ENCODE results near the gene RPRD1A.
"Not testable (repeated sequence)": the region's sequence is repeated elsewhere in the genome, so short reads cannot be mapped to it uniquely, and the experiment has no call there.

Gene RPRD1A, protein sequence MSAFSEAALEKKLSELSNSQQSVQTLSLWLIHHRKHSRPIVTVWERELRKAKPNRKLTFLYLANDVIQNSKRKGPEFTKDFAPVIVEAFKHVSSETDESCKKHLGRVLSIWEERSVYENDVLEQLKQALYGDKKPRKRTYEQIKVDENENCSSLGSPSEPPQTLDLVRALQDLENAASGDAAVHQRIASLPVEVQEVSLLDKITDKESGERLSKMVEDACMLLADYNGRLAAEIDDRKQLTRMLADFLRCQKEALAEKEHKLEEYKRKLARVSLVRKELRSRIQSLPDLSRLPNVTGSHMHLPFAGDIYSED

DNA sequence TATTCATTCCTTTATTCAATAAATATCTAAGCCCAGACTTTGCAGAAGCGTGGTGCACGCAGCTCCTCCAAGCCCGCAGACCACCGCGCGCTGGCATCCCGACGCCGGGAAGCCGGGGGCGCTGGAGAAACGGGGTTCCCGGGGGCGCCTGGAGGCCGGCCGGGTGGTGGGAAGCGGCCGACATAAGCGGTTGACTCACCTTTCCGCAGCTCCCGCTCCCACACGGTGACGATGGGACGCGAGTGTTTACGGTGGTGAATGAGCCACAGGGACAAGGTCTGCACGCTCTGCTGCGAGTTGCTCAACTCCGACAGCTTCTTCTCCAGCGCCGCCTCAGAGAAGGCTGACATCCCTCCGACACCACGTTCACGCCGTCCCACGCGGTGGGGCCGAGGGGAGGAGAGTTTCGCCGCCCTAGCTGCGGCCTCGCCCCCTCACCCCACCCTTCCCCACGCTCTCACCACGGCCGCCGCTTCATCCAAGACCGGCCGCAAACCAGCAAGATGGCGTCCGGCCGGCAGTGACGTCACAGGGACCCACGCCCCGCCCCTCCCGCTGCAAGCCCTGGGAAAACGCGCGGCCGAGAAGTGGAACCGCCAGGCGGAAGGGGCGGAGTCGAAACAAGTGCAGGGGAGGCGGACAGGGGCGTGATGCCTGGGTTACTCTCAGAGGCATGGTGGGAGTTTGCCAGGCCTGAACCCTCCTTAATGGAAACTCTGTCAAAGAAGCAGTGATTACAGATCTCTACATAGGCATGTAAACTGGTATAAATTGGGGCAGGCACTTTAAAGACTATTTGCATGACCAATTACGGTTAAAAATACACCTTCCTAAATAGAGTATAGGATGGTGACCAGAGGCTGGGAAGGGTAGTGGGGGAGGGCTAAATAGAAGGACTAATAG, at the start of gene RPRD1A:
TSS of gene RPRD1A (minus strand) at position 505 of the 903 bp plus-strand sequence. CDS start at position 350, 155 bp downstream.
- DNase-seq (ENCODE audit: low read depth, low spot score): peak; percentile 90

DNA sequence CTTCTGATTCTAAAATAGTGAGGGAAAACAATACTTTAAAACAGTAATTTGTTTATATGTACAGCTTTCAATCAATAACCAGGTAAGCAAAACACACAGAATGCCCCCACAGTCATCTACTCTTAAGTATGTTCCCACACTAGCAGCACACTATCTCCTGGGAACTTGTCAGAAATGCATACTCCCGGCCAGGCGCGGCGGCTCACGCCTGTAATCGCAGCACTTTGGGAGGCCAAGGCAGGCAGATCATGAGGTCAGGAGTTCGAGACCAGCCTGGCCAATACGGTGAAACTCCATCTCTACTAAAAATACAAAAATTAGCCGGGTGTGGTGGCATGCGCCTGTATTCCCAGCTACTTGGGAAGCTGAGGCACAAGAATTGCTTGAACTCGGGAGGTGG, 49.4 kb upstream of the RPRD1A start:
- DNase-seq (ENCODE audit: low read depth, low spot score): not testable (repeated sequence)

DNA sequence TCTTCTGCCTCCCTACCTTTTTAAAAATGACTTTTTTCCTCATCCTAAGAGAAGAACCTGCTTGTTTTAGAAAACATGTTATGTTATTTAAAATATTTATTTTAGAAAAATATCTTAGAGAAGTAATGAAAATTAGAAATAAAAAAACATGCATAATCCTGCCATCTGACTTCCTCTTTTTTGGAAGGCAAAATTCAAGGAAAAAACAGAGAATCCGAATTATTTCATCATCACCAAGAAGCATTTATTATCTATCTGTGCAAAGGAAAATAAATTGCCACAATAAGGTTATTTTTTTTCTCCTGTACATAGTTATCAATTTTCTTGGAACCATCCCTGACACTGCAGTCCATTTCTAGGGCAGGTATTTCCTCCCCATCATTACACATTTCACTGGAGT, 47.4 kb upstream of the RPRD1A start:
- DNase-seq (ENCODE audit: low read depth, low spot score): no peak

DNA sequence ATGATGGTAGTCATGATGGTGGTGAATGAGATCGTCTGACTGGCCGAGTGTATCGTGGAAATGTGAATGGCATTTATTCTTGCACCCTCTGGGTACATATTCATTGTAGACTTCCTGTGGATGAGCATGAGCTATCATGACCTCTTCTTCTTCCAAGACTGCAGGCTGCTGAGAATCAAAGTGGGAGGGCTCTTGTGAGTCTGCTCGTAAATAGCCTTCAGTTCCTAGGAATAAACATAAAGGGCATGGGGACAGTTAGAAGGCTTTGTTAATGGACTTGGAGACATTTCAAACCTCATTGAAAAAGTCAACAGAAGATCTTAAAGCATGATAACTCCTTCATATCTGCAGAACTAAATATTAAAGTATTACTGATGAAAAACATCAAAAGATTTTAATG, 46.9 kb upstream of the RPRD1A start:
- DNase-seq (ENCODE audit: low read depth, low spot score): no peak

DNA sequence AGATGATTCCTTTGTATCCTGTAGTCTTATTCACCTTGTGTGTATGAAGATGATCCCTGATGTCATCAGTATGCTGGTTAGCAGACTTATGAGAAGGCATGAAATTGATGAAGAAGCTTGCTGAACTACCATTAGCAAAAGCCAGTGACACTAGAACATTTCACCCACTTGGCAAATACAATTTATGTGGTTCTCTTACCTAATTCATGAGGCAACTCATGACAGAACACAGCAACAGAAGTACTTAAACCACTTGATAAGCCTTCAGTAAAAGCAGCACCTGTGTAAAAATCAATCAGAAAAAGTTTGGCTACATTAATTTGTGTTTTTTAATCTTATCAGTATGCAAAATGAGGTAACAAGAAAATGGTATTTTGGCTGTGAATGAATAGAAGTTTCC, 44.9 kb upstream of the RPRD1A start:
- no peak for DNase-seq (ENCODE audit: low read depth, low spot score)

DNA sequence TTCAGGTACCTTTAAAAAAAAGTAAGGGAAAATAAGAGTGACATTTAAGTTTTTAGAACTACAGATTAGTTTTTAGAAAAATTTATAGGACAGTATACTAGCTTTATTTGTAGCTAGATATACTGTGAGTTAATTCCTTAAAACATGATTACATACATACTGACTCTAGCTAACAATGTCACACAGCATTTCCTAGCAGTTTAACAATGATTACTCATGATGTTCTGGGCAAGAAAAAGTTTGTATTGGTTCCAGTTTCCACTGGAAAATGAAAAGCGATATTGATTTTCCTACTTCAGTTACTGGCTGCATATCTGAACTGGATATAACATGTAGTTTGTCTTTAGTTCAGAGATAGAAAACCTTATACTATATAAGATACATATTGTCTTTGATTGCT, 42.4 kb upstream of the RPRD1A start:
- DNase-seq (ENCODE audit: low read depth, low spot score): no peak

DNA sequence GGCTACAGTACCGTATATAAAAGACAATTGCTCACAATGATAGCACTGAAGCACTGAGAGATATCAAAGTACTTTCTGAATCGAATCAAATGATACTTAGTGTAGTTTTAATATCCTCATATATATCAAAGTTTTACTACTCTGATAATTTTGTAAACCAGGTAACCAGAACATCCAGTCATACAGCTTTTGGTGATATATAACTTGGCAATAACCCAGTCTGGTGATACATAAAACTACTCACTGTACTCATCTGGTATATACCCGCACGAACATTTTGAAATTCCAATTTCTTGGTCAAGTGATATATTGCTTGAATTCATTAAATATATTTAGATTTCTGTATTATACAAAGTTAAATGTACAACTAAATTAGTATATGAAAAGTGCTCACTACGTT, 41.2 kb upstream of the RPRD1A start:
- no peak for DNase-seq (ENCODE audit: low read depth, low spot score)

DNA sequence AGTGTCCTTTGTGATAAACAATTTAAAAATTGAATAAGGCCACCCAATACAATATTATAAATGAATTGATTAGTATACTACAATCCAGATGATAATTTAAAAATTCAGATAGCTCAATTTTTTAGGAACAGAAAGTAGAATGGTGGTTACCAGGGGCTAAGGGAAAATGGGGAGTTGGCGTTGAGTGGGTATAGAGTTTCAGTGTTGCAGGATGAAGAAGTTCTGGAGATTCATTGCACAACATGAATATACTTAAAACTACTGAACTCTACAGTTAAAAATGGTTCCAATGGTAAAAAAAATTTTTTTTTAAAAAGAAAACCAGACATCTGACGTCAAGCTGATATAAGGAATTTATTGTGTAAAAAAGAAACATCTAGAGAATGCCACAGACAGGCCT, 40.8 kb upstream of the RPRD1A start:
- DNase-seq (ENCODE audit: low read depth, low spot score): no peak

DNA sequence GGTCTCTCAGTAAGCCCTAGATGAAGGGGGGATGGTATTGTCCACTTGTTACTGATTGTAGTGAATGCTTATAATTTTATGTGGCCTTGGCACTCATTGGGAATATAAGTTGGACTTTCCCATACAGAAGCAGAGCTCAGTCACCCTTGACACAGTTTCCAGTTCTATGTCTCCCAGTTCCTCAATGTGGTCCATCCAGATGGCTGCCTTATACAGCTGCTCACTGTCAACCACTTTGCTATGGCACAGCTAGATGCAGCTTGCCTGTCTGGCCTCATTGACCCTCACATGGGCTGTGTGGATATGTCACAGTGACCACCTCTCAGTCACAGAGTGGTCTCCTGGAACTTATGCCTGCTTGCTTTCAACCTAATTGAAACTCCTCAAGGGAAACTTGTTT, 40.1 kb upstream of the RPRD1A start:
- DNase-seq (ENCODE audit: low read depth, low spot score): no peak

DNA sequence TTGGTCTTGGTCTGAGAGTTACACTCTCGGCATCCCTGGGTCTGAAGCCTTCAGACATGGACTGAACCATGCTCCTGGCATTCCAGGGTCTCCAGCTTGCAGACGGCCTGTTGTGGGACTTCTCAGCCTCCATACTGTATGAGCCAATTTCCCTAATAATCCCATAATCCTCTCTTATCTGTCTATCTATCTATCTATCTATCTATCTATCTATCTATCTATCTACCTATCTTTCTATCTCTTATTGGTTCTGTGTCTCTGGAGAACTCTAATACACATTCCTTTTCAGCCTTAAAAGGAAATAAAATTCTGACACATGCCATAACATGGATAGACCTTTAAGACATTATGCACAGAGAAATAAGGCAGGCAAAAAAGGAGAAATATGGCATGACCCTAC, 37.4 kb upstream of the RPRD1A start:
- no peak for DNase-seq (ENCODE audit: low read depth, low spot score)

DNA sequence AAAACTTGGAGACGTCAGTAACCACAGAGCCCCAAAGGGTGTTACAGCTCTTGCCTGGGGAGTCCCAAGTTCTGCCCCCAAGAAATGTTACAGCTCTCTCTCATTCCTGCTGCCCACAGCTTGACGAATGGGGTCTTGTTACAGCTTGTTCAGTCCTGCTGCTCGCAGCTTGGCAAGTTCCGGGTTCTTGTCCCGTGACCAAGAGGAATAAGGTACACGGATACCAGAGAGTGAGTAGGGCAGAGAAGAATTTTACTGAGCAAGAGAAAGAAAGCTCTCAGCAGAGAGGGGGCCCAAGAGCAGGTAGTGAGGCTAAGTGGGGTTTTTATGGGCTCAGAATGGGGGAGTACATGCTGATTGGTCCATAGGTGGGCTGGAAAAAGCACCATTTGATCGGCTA, 34.6 kb upstream of the RPRD1A start:
- DNase-seq (ENCODE audit: low read depth, low spot score): no peak

DNA sequence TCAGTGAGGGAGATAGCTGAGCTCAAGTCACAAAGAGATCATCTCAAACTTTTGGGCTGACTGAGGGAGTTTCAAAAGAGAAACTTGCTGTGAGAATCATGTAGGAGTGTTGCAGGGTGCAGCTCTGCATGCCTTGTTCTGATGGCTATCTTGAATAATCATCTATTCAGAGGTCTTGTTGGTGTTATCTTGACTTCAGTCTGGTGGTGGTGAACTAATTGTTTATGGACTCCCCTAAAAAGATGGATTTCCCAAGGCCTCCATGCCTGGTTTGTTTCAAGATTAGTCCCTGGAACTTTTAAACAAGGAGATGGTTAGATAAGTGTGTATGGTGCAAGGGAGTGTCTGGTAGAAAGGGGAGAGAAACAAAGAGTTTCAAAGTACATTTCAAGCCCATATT, 32.0 kb upstream of the RPRD1A start:
- no peak for DNase-seq (ENCODE audit: low read depth, low spot score)

DNA sequence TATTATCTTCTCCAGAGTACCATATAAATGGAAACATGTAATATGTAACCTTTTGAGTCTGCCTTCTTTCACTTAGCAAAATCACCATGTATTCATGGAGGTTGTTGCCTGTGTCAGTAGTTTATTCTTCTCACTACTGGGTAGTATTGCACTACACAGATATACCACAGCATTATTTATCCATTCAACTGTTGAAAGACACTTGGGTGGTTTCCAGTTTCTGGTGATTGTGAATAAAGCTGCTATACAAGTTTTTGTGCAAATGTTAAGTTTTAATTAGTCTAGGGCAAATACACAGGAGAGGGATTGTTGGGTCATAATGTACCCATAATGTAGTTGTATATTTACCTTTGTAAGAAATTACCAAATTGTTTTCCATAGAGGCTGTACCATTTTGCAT, 29.6 kb upstream of the RPRD1A start:
- no peak for DNase-seq (ENCODE audit: low read depth, low spot score)

DNA sequence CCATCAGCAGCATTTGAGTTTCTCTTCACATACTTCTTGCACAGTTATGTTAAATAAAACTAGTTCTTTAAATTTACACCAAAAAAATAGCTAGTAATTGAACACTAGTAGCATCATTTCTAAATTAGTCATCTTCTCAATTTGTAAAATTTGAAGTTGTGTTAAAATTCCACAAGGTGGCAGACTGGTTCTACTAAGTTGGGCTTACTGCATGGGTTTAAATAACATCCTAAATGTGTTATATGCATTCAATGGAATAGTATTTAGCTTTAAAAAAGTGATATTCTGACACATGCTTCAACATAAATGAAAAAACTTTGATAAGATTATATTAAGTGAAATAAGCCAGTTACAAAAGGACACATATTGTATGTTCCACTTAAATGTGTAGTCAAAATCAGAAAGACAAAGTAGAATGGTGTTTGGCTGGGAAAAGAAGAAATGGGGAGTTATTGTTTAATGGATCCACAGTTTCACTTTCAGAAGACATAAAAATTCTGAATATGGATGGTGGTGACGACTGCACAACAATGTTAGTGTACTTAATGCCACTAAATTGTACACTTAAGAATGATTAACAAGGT, 28.7 kb upstream of the RPRD1A start:
- no peak for DNase-seq (ENCODE audit: low read depth, low spot score)

DNA sequence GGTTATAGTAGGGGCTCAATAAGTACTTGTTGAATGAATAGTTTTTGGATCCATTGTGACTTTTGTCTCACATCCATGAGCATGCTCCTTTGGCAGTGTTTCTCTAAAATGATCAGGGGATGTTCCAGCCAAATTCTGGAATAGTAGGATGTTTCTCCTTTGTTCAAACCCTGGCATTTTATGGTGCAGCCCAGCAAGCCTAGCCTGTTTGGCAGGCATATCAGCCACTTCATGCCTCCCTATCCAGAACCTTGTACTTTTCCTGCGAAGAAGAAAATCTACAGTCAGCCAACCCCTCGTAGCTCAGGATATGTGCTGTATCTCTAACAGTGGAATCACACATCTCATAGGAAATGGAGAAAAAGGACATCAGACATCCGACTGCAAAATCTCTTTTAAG, 27.1 kb upstream of the RPRD1A start:
- DNase-seq (ENCODE audit: low read depth, low spot score): no peak

DNA sequence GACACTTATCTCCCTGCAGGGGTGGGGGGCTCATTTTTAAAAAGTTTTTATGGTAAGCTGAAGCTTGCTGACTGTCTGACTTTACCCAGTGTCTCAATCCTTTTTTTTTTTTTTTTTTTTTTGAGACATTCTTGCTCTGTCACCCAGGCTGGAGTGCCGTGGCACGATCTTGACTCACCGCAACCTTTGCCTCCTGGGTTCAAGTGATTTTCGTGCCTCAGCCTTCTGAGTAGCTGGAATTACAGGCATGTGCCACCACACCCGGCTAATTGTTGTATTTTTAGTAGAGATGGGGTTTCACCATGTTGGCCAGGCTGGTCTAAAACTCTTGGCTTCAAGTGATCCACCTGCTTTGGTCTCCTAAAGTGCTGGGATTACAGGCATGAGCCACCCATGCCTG, 24.8 kb upstream of the RPRD1A start:
- DNase-seq (ENCODE audit: low read depth, low spot score): not testable (repeated sequence)

DNA sequence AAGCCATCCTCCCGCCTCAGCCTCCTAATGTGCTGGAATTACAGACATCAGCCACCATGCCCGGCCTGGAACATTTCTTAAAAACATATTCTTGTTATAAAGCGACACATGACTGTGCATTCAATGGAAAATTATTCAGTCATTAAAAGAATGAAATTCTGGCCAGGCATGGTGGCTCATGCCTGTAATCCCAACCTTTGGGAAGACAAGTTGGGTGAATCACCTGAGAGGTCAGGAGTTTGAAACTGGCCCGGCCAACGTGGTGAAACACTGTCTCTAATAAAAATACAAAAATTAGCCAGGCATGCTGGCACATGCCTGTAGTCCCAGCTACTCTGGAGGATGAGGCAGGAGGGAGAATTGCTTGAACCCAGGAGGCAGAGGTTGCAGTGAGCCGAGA, 21.6 kb upstream of the RPRD1A start:
- no peak for DNase-seq (ENCODE audit: low read depth, low spot score)

DNA sequence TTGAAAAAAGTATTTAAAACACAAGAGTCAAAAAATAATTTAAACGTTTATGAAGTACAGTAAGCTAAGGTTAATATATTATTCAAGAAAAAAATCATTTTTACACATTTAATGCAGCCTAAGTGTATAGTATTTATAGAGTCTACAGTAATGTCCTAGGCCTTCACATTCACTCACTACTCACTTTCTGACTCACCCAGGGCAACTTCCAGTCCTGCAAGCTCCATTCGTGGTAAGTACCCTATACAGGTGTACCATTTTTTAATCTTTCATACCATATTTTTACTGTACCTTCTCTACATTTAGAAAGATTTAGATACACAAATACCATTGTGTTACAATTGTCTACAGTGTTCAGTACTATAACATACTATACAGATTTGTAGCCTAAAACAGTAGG, 20.9 kb upstream of the RPRD1A start:
- no peak for DNase-seq (ENCODE audit: low read depth, low spot score)

DNA sequence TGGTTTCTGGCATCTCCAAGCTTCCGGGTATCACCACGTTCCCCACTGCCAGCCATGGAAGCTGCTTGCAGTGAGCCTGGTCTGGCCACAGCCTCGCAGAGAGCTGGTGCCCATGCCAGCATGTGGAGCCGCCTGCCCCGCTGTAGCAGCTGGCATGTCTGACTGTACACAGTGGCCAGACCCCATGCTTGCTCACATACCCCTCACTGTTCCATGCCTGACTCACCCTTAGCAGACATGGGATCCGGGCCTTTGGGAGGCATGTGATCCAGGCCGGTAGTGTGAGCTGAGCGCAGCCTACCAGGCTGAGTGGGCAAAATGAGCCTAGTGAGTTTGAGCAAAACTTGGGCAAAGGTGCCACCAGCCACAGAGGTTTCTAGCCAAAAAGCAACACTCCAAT, 18.8 kb upstream of the RPRD1A start:
- DNase-seq (ENCODE audit: low read depth, low spot score): no peak

DNA sequence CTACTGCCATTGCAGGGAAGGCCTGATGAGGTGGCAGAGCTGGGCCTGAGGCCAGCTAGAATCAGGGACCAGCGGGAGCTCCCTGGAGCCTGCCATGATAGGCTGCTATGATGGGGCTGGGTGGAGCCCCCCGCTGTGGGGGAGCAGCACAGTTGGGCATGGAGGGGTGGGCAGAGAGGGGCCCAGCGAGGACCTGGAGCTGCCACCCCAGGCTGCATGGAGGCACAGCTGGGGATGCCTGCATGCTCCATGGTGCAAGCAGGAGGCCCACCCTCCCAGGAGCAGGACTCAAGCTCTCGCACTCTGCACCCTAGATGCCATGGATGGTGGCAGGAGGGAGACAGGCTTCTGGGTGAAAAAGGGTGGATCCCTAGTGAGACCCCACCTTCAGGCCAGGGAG, 17.8 kb upstream of the RPRD1A start:
- no peak for DNase-seq (ENCODE audit: low read depth, low spot score)

DNA sequence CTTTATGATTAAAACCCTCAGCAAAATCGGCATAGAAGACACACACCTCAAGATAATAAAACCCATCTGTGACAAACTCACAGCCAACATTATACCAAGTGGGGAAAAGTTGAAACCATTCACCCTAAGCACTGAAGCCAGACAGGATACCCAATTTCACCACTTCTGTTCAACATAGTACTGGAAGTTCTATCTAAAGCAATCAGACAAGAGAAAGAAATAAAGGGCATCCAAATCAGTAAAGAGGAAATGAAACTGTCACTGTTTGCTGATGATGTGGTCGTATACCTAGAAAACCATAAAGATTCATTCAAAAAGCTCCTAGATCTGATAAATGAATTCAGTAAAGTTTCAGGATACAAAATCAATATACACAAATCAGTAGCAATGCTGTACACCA, 16.4 kb upstream of the RPRD1A start:
- no peak for DNase-seq (ENCODE audit: low read depth, low spot score)

DNA sequence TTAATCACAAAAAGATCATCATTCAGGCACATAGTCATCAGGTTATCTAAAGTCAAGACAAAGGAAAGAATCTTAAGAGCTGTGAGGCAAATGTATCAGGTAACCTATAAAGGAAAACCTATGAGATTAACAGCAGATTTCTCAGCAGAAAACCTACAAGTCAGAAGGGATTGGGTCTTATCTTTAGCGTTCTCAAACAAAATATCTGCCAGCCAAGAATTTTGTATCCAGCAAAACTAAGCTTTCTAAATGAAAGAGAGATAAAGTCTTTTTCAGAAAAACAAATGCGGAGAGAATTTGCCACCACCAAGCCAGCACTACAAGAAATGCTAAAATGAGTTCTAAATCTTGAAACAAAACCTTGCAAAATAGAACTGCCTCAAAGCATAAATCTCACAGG, 13.8 kb upstream of the RPRD1A start:
- DNase-seq (ENCODE audit: low read depth, low spot score): not testable (repeated sequence)

All from activated CD4-positive, CD25-positive, alpha-beta regulatory T cell treated with anti-CD3 and anti-CD28 coated beads, Interleukin-2, amount 50 U/mL, for 16 hours (primary cell).